Thyroid gland (tissue), 4 donors: ENCODE data around the gene DUOX1.

Source experiments
- CTCF ChIP-seq, 6 experiments: fragments of 200-600 bp in 3 of 6; fragments of 450-650 bp in 3 of 6; sonication (generic) in 3 of 6; IDR thresholded peaks; one replicate each; pipeline ENCODE4 v1.5.1; 2016 to 2019; ENCODE audit warnings: antibody characterized with exemption in 6 of 6, mild to moderate bottlenecking in 2 of 6, inconsistent platforms in 1 of 6, moderate library complexity in 1 of 6
- POLR2A ChIP-seq, 2 donors: fragments of 450-650 bp; IDR thresholded peaks; one replicate each; pipeline ENCODE4 v1.6.1; 2017; ENCODE audit warnings: antibody characterized with exemption in 2 of 2, mild to moderate bottlenecking in 2 of 2, moderate library complexity in 1 of 2

GRCh38 chr15:45132844-45133560, 3.2 kb downstream of the DUOX1 start:
- TF ChIP-seq CTCF (IDR thresholded peaks at IDR 0.05) (no peak), POLR2A (IDR thresholded peaks at IDR 0.05) (no peak)
